HepG2 (cell line): ENCODE measurements around the gene SEMA4C. TPM values are rescaled to one million over a fixed set of nuclear protein-coding genes. Genes with fewer than 3 reads are reported as not detected.

Experiments
- ATAC-seq: fragments of 200-7000 bp; cut with Tn5 transposase; 3 replicates; pipeline ENCODE4 v1.9.1; 2020; ENCODE audit warnings: mild to moderate bottlenecking, moderate library complexity
- BruUV-seq: library from RNA; stranded (reverse); fragments of 400-500 nt; replicated peaks from 2 replicates; lab custom pipeline; 2021; lab: Mats Ljungman, UMichigan
- CTCF ChIA-PET: fragments of 300-600 bp; formaldehyde crosslinking; extraction: SDS; loops from one replicate; lab custom pipeline; 2021; ENCODE audit warnings: low total read pairs, inconsistent platforms, low intra/inter-chr PET ratio; lab: Yijun Ruan, JAX
- POLR2A ChIA-PET: fragments of 350-600 bp; sonication (Branson Sonifier 250); formaldehyde crosslinking; loops from one replicate; lab custom pipeline; 2020; ENCODE audit warnings: antibody characterized with exemption, inconsistent platforms; lab: Yijun Ruan, JAX
- DNase-seq: peaks from one replicate; pipeline ENCODE4 v3.0.0-alpha.2; 2015; ENCODE audit warnings: low spot score
- FAIRE-seq: peaks from 3 replicates; lab custom pipeline; 2011; peaks lifted over from hg19 to GRCh38; lab: Jason Lieb, UNC
- H2AFZ ChIP-seq: one replicate; pipeline ENCODE4 v1.6.1; 2011; ENCODE audit warnings: low read length, inconsistent platforms
- H3K27ac ChIP-seq: fragments of 300-600 bp; 3 replicates; pipeline ENCODE4 v1.8.0; 2011; ENCODE audit warnings: mixed run types, mild to moderate bottlenecking, mixed read lengths, low read length, inconsistent platforms; ENCODE audit not compliant: insufficient read depth; ENCODE audit errors: extremely low read length
- H3K27me3 ChIP-seq, 2 experiments: fragments of 200-600 bp in 1 of 2; 2 replicates in 1 of 2; 3 replicates in 1 of 2; pipeline versions ENCODE4 v1.6.0 to v1.8.0; 2011; ENCODE audit warnings: low read length in 2 of 2, mild to moderate bottlenecking in 2 of 2, moderate library complexity in 2 of 2, inconsistent platforms in 1 of 2; ENCODE audit not compliant: insufficient read depth in 2 of 2, control insufficient read depth in 1 of 2
- H3K36me3 ChIP-seq, 2 experiments: fragments of 200-600 bp in 1 of 2; replicated peaks in 1 of 2; 2 replicates in 1 of 2; 3 replicates in 1 of 2; pipeline versions ENCODE4 v1.5.1 to v1.8.0; 2011; ENCODE audit warnings: low read length in 2 of 2, inconsistent platforms in 1 of 2; ENCODE audit not compliant: insufficient read depth in 2 of 2, control insufficient read depth in 1 of 2
- H3K4me1 ChIP-seq: 2 replicates; pipeline ENCODE4 v1.5.1; 2012; ENCODE audit warnings: low read length, inconsistent platforms; ENCODE audit not compliant: insufficient read depth
- H3K4me2 ChIP-seq: 2 replicates; pipeline ENCODE4 v1.6.0; 2011; ENCODE audit warnings: low read depth, low read length, inconsistent platforms
- H3K4me3 ChIP-seq, 3 experiments: fragments of 200-600 bp in 1 of 3; sonication (generic), shearing (Covaris generic) in 1 of 3; replicated peaks in 1 of 3; 2 replicates each; pipeline ENCODE4 v1.5.1; 2011 to 2016; ENCODE audit warnings: low read length in 3 of 3, inconsistent platforms in 2 of 3, low read depth in 2 of 3, mild to moderate bottlenecking in 2 of 3, control low read depth in 1 of 3, mixed read lengths in 1 of 3; ENCODE audit not compliant: insufficient read depth in 1 of 3
- H3K79me2 ChIP-seq: one replicate; pipeline ENCODE4 v1.6.1; 2011; ENCODE audit warnings: low read length, inconsistent platforms; ENCODE audit not compliant: insufficient read depth
- H3K9ac ChIP-seq: 2 replicates; pipeline ENCODE4 v1.6.0; 2011; ENCODE audit warnings: mild to moderate bottlenecking, low read depth, low read length, inconsistent platforms; ENCODE audit not compliant: insufficient read depth
- H3K9me3 ChIP-seq: 2 replicates; pipeline ENCODE4 v1.5.1; 2012; ENCODE audit warnings: mild to moderate bottlenecking, low read length
- H4K20me1 ChIP-seq: 2 replicates; pipeline ENCODE4 v1.6.0; 2011; ENCODE audit warnings: inconsistent platforms, mild to moderate bottlenecking, low read length, moderate library complexity; ENCODE audit not compliant: insufficient read depth
- AGO2 ChIP-seq: fragments of 200-400 bp; formaldehyde crosslinking; optimal IDR thresholded peaks from 2 replicates; pipeline ENCODE3; 2017; ENCODE audit warnings: mild to moderate bottlenecking, low read depth, low read length, moderate library complexity
- DMAP1 ChIP-seq: IDR thresholded peaks from 2 replicates; pipeline ENCODE4 v1.6.1; 2016
- DPF2 ChIP-seq: sonication (generic); formaldehyde crosslinking; IDR thresholded peaks from 2 replicates; pipeline ENCODE4 v1.4.0; 2020; ENCODE audit warnings: mild to moderate bottlenecking, low read depth, missing genetic modification reagents, borderline replicate concordance
- MYC ChIP-seq: sonication (generic); formaldehyde crosslinking; IDR thresholded peaks from 2 replicates; pipeline ENCODE4 v1.9.0; 2021; ENCODE audit warnings: missing genetic modification reagents, borderline replicate concordance
- RBFOX2 ChIP-seq: fragments of 200-400 bp; formaldehyde crosslinking; IDR thresholded peaks from 2 replicates; pipeline ENCODE4 v1.6.1; 2017; ENCODE audit warnings: low read depth, mild to moderate bottlenecking, low read length
- THYN1 ChIP-seq: sonication (generic); formaldehyde crosslinking; IDR thresholded peaks from 2 replicates; pipeline ENCODE4 v1.8.1; 2023; ENCODE audit warnings: low read depth, mild to moderate bottlenecking, moderate library complexity, missing genetic modification reagents, borderline replicate concordance
- ZKSCAN1 ChIP-seq: fragments of 150-350 bp; IDR thresholded peaks from 2 replicates; pipeline ENCODE4 v1.6.1; 2014; ENCODE audit warnings: low read length
- ZNF567 ChIP-seq: sonication (generic); formaldehyde crosslinking; IDR thresholded peaks from 2 replicates; pipeline ENCODE4 v1.8.1; 2023; ENCODE audit warnings: mild to moderate bottlenecking, missing genetic modification reagents, borderline replicate concordance
- WGBS: methylation state at CpG from one replicate; pipeline ENCODE4 v1.1.6; 2017; ENCODE audit warnings: low lambda C conversion rate; 5-methylcytosine and 5-hydroxymethylcytosine counted together
- in situ Hi-C: cut with HindIII; loops from 2 replicates; pipeline ENCODE4 v1.10.0; 2017; ENCODE audit warnings: low pct_unique_long_range_greater_than_20kb; ENCODE audit not compliant: extremely low pct_ligation_motif_present
- intact Hi-C: fragments of 100-400 bp; cut with micrococcal nuclease; formaldehyde crosslinking; loops from one replicate; pipeline ENCODE4 v1.10.0; 2022; ENCODE audit not compliant: unreplicated experiment
- polyA plus RNA-seq, 8 experiments: library from polyadenylated mRNA; depleted of rRNA in 3 of 8; stranded (reverse) in 7 of 8; unstranded in 1 of 8; fragments of >200 nt; fragmentation: Illumina TruSeq in 4 of 8; extraction: Trizol in 4 of 8; gene quantifications; 2 replicates each; pipeline versions ENCODE4 v1.2.1 to v1.2.3, GENCODE V29; 2011 to 2016; ENCODE audit warnings: low read depth in 4 of 8, missing spikeins in 1 of 8, mixed read lengths in 1 of 8; ENCODE audit not compliant: insufficient read depth in 1 of 8
- total RNA-seq, 5 experiments: library from RNA; depleted of rRNA; stranded (reverse); fragments of >200 nt; fragmentation: Illumina TruSeq; extraction: Trizol; gene quantifications; 2 replicates each; pipeline ENCODE4 v1.2.3, GENCODE V29; 2016; ENCODE audit warnings: low read depth in 1 of 5
- TF ChIP-seq, protein P1 (sequence below): sonication (generic); formaldehyde crosslinking; IDR thresholded peaks from 2 replicates; pipeline ENCODE4 v1.9.0; 2022; ENCODE audit warnings: low read depth, missing genetic modification reagents
- TF ChIP-seq, protein P2 (sequence below): sonication (generic); formaldehyde crosslinking; IDR thresholded peaks from 2 replicates; pipeline ENCODE4 v1.5.0; 2020; ENCODE audit warnings: mild to moderate bottlenecking, missing genetic modification reagents, borderline replicate concordance

SEMA4C gene
- total and polyA plus RNA-seq, 2 of the 13 experiments (the other 11 are each of a cell fraction or from before 2014, with no cell fraction given): 25.9 to 46.6 TPM

DNA sequence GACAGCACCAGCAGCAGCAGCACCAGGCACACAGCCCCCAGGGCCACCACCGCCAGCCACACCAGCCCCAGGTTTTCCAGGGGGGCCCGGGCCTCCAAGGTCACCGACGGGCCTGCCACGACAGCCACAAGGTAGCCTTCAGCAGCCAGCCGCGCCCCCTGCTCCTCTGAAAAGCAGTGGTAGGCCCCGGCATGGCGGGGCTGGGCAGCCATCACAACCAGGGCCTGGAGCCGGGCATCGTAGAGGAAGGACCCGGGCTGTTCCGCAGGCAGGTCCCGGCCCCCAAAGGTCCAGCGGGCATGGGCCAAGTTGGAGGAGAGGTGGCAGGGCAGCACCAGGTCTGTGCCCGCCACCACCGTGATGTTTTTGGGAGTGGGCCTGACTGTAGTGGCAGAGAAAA is 8.8 kb downstream of the SEMA4C start:
- Histone ChIP-seq H3K9me3 (no peaks in the 10 kb centered on the region), H3K79me2 (peaks cover 13% of the 10 kb centered on the region), H3K4me1 (peaks cover 49% of the 10 kb centered on the region), H3K27ac (peak overlapping the region; percentile 80), H4K20me1 (no peaks in the 10 kb centered on the region), H2AFZ (no peak overlapping the region), H3K9ac (peak overlapping the region; percentile 57; the same call in 1 of the 2 replicates), H3K4me3 (no peak overlapping the region), H3K36me3 (peaks cover 35 to 53% of the 10 kb centered on the region in 2 experiments), H3K27me3 (no peaks in the 10 kb centered on the region; a peak in 1 of 5 replicates), H3K4me2 (no peak overlapping the region)
- ATAC-seq (no peak), FAIRE-seq (no peak), DNase-seq (no peak)
- no peak for TF ChIP-seq DPF2
- peak; percentile 9 for TF ChIP-seq AGO2
- intact Hi-C loops (no loop called here), in situ Hi-C loops (no loop called here)
- ChIA-PET POLR2A (interaction anchor here (0.7 to 6.1 kb wide), 7 partner anchors 8 to 89 kb away, joined by 3 to 152 read pairs (median 6); partner anchors contain the start of gene SEMA4C), CTCF (no interaction called here)
- WGBS: 98% methylated on average over 14 of the region's 17 CpGs
- BruUV-seq: no TSS peak

DNA sequence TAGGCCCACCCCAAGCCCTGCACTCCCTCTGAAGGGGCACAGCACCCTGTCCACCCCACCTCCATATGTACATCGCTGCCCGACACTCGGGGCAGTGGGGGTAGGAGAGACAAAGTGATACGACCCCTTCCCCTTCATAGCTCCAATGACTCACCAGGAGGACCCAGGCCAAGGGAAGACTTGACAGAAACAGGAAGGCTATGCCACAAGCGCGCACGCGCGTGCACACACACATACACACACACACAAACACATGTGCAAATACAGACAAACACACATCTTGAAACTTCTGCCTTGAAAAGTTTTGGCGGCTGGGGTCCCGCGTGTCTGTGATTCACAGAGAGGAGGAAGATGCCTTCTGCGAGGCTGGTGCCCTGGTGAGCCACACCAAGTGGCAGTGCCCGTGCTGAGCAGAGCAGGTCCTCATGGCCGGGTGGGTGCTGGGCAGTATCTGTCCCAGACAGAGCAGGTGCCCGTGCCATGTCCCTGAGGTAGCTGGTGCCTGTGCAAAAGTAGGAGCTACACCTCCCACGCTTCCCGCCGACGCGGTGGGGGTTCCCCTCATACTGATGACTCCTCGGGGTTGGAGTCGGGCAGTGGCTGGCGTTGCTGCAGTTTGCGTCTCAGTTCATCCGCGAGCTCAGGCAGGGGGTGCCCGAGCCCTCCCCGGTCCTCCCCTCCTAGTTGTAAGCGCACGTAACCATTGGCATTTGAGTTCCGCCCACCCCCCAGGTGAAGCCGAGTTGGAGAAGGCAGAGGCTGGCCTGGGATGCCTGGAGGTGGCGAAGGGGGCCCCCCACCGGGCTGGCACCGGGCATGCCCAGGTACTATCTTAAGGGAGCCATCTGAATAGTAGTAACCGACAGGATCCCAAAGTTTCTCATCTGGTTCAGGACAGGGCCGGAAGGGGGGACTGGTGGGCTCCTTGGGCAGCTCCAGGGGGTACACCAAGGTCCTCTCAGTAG is 9.5 kb downstream of the SEMA4C start:
- Histone ChIP-seq H3K4me1 (peaks cover 56% of the 10 kb centered on the region), H3K27ac (no peak overlapping the region), H2AFZ (no peak overlapping the region), H3K27me3 (no peaks in the 10 kb centered on the region; a peak in 1 of 5 replicates), H3K4me3 (no peak overlapping the region), H4K20me1 (no peaks in the 10 kb centered on the region), H3K9ac (no peak overlapping the region), H3K4me2 (no peak overlapping the region), H3K9me3 (no peaks in the 10 kb centered on the region), H3K36me3 (peaks cover 28 to 46% of the 10 kb centered on the region in 2 experiments), H3K79me2 (peaks cover 17% of the 10 kb centered on the region)
- ChIA-PET POLR2A (interaction anchor here (1.0 to 6.1 kb wide), 3 partner anchors 8 to 42 kb away, joined by 3 to 152 read pairs (median 14); partner anchors contain the start of gene SEMA4C), CTCF (no interaction called here)
- in situ Hi-C loops (no loop called here), intact Hi-C loops (no loop called here)
- WGBS: 95% methylated on average over 38 of the region's 38 CpGs
- ATAC-seq: no peak
- no TSS peak for BruUV-seq
- DNase-seq: no peak
- FAIRE-seq: no peak
- TF ChIP-seq DMAP1 (CRISPR knock-in tag) (no peak), MYC (CRISPR knock-in tag) (no peak), RBFOX2 (peak; percentile 74), ZNF567 (CRISPR knock-in tag) (no peak), THYN1 (CRISPR knock-in tag) (no peak), ZKSCAN1 (no peak)
- TF ChIP-seq, protein P1, sequence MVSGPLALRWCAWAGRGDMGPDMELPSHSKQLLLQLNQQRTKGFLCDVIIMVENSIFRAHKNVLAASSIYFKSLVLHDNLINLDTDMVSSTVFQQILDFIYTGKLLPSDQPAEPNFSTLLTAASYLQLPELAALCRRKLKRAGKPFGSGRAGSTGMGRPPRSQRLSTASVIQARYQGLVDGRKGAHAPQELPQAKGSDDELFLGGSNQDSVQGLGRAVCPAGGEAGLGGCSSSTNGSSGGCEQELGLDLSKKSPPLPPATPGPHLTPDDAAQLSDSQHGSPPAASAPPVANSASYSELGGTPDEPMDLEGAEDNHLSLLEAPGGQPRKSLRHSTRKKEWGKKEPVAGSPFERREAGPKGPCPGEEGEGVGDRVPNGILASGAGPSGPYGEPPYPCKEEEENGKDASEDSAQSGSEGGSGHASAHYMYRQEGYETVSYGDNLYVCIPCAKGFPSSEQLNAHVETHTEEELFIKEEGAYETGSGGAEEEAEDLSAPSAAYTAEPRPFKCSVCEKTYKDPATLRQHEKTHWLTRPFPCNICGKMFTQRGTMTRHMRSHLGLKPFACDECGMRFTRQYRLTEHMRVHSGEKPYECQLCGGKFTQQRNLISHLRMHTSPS (CRISPR knock-in tag): no peak
- TF ChIP-seq, protein P2, sequence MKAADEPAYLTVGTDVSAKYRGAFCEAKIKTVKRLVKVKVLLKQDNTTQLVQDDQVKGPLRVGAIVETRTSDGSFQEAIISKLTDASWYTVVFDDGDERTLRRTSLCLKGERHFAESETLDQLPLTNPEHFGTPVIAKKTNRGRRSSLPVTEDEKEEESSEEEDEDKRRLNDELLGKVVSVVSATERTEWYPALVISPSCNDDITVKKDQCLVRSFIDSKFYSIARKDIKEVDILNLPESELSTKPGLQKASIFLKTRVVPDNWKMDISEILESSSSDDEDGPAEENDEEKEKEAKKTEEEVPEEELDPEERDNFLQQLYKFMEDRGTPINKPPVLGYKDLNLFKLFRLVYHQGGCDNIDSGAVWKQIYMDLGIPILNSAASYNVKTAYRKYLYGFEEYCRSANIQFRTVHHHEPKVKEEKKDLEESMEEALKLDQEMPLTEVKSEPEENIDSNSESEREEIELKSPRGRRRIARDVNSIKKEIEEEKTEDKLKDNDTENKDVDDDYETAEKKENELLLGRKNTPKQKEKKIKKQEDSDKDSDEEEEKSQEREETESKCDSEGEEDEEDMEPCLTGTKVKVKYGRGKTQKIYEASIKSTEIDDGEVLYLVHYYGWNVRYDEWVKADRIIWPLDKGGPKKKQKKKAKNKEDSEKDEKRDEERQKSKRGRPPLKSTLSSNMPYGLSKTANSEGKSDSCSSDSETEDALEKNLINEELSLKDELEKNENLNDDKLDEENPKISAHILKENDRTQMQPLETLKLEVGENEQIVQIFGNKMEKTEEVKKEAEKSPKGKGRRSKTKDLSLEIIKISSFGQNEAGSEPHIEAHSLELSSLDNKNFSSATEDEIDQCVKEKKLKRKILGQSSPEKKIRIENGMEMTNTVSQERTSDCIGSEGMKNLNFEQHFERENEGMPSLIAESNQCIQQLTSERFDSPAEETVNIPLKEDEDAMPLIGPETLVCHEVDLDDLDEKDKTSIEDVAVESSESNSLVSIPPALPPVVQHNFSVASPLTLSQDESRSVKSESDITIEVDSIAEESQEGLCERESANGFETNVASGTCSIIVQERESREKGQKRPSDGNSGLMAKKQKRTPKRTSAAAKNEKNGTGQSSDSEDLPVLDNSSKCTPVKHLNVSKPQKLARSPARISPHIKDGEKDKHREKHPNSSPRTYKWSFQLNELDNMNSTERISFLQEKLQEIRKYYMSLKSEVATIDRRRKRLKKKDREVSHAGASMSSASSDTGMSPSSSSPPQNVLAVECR (CRISPR knock-in tag): no peak
